ENCODE data around the gene TMEM184A.
A peak's percentile ranks its signal among the peaks of the same experiment; 100 is the strongest.
"Not testable (repeated sequence)": the region's sequence is repeated elsewhere in the genome, so short reads cannot be mapped to it uniquely, and the experiment has no call there.

The TMEM184A gene

GRCh38 chr7:1590476-1590875 is 34.5 kb upstream of the TMEM184A start:
- no peak for DNase-seq (ENCODE audit: low spot score)

- DNase-seq (ENCODE audit: low spot score), result no peak
Observed at GRCh38 chr7:1588978-1589377, 33.0 kb upstream of the TMEM184A start.

GRCh38 chr7:1587738-1588137 is 31.7 kb upstream of the TMEM184A start:
- no peak for DNase-seq (ENCODE audit: low spot score)

GRCh38 chr7:1586827-1587705 is 31.1 kb upstream of the TMEM184A start:
- no peak for DNase-seq (ENCODE audit: low spot score)

GRCh38 chr7:1586126-1586826 is 30.3 kb upstream of the TMEM184A start:
- no peak for DNase-seq (ENCODE audit: low spot score)

- DNase-seq (ENCODE audit: low spot score), result no peak
Observed at GRCh38 chr7:1585142-1585981, 29.4 kb upstream of the TMEM184A start.

GRCh38 chr7:1584700-1585099 is 28.7 kb upstream of the TMEM184A start:
- no peak for DNase-seq (ENCODE audit: low spot score)

- DNase-seq (ENCODE audit: low spot score), result not testable (repeated sequence)
Observed at GRCh38 chr7:1583241-1583930, 27.4 kb upstream of the TMEM184A start.

GRCh38 chr7:1580422-1581030 is 24.5 kb upstream of the TMEM184A start:
- DNase-seq (ENCODE audit: low spot score), result no peak

GRCh38 chr7:1579481-1580421 is 23.7 kb upstream of the TMEM184A start:
- peak; percentile 70 for DNase-seq (ENCODE audit: low spot score)

GRCh38 chr7:1578513-1578912 is 22.5 kb upstream of the TMEM184A start:
- DNase-seq (ENCODE audit: low spot score), result no peak

GRCh38 chr7:1576521-1577253 is 20.7 kb upstream of the TMEM184A start:
- DNase-seq (ENCODE audit: low spot score), result no peak

GRCh38 chr7:1575809-1576208 is 19.8 kb upstream of the TMEM184A start:
- no peak for DNase-seq (ENCODE audit: low spot score)

- DNase-seq (ENCODE audit: low spot score), result no peak
Observed at GRCh38 chr7:1572111-1572822, 16.3 kb upstream of the TMEM184A start.

- peak; percentile 85 for DNase-seq (ENCODE audit: low spot score)
Observed at GRCh38 chr7:1569833-1570632, 14.0 kb upstream of the TMEM184A start, which contains the start of gene PSMG3. TSS of gene PSMG3 (minus strand) at chr7:1570032. CDS start at chr7:1569339, 693 bp downstream.

GRCh38 chr7:1569440-1569832 is 13.4 kb upstream of the TMEM184A start:
- no peak for DNase-seq (ENCODE audit: low spot score)

GRCh38 chr7:1569016-1569415 is 13.0 kb upstream of the TMEM184A start:
- peak; percentile 15 for DNase-seq (ENCODE audit: low spot score)

All from CD4-positive, alpha-beta T cell treated with Interleukin-2 at 100 ng/mL for 4 hours (primary cell).